Activated naive CD8-positive, alpha-beta T cell (primary cell): ENCODE measurements around the gene MEPCE.

ENCODE experiments used
- H3K27ac Mint-ChIP-seq: one replicate; pipeline ENCODE4 v1.8.0; 2021; ENCODE audit warnings: mixed read lengths
- H3K27me3 Mint-ChIP-seq: one replicate; pipeline ENCODE4 v1.8.0; 2021; ENCODE audit warnings: mixed read lengths
- H3K36me3 Mint-ChIP-seq: one replicate; pipeline ENCODE4 v1.8.0; 2021; ENCODE audit warnings: mixed read lengths
- H3K4me1 Mint-ChIP-seq: one replicate; pipeline ENCODE4 v1.8.0; 2021; ENCODE audit warnings: low read depth, mixed read lengths
- H3K4me3 Mint-ChIP-seq: one replicate; pipeline ENCODE4 v1.8.0; 2021; ENCODE audit warnings: mild to moderate bottlenecking, mixed read lengths
- H3K9me3 Mint-ChIP-seq: one replicate; pipeline ENCODE4 v1.8.0; 2021; ENCODE audit warnings: low read depth, mixed read lengths

MEPCE gene

DNA sequence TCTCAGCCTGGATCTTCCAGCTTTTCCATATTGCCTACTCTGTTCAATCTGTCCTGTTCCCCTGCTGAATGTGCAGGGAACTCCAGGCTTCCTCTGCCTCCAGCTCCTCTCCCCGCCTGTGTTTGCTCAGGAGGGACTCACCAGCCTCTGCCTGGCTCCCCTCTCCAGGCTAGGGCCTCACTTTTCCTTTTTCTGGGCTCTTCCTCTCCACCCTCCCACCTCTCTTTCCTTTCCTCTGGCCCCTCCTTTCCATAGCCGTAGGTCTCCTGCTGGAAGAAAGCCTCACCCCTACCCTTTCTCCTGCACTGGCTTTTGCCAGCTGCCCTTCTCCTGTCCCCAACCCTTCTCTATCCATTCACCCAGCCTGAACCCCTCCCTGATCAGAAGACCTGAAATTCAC lies 31.4 kb upstream of the MEPCE start:
- H3K4me1 Mint-ChIP-seq, result peaks cover 22% of the 10 kb centered on the region
- peak overlapping the region; percentile 70 for H3K27ac Mint-ChIP-seq
- no peaks in the 10 kb centered on the region for H3K36me3 Mint-ChIP-seq
- no peak overlapping the region for H3K4me3 Mint-ChIP-seq
- H3K27me3 Mint-ChIP-seq, result no peaks in the 10 kb centered on the region
- H3K9me3 Mint-ChIP-seq, result no peaks in the 10 kb centered on the region

DNA sequence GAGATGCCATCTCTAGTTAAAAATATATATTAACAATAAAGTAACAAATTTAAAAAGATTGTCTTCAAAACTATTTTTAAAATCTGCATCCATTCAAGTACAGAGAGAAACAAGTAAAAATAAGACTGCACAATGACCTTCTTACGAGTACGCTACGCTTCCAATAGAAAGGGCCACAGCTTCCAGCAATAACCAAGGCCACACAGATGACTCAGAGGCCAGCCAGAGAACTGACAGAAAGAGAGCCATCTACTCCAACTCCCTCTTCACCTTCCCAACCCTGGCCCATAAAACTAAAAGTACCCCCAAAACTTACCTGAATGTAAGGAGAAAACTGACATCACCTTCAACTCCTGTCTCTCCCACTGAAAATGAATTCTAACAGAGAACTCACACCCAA lies 29.6 kb upstream of the MEPCE start:
- Mint-ChIP-seq H3K4me1 (peaks cover 22% of the 10 kb centered on the region), H3K36me3 (peaks cover 6% of the 10 kb centered on the region), H3K9me3 (no peaks in the 10 kb centered on the region), H3K27ac (no peak overlapping the region), H3K4me3 (no peak overlapping the region), H3K27me3 (no peaks in the 10 kb centered on the region)

DNA sequence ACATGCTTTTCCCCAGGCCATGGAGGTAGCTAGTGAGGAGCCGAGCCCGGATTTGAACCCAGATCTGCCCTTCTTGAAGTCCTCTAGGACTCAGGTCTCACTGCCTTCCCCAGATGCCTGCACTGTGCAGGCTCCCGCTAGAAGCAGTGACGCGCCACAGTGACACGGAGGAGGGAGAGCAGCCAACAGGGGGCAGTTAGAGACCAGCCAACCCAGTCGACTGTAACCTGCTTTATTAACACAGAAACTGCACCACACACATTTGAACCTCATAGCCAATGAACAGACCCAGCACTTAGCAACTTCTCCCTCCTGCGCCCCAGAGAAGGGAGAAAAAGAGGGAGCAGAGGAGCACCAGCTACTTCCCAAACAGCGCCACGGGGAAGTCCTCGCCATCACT lies 29.0 kb upstream of the MEPCE start:
- H3K36me3 Mint-ChIP-seq, result peaks cover 6% of the 10 kb centered on the region
- no peak overlapping the region for H3K4me3 Mint-ChIP-seq
- H3K4me1 Mint-ChIP-seq, result peaks cover 21% of the 10 kb centered on the region
- no peaks in the 10 kb centered on the region for H3K9me3 Mint-ChIP-seq
- H3K27me3 Mint-ChIP-seq, result no peaks in the 10 kb centered on the region
- no peak overlapping the region for H3K27ac Mint-ChIP-seq

DNA sequence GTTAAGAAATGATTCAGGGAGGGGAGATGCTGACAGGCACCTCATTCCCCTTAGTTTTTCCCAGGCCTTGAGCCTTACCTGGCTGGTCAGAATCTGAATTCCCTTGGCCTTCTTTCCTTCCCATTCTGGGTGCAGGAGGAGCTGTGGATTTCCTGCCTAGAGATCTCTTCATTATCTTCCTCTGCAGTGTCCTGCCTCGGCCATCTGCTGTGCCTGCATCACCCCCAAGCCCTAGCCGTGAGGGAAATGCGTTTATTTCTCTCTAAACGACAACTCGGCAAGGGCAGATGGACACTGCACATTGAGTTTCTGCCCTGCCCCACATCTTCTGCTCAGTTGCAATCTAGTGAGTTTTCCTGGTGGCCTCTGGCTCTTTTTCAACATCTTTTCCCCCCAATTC lies 27.8 kb upstream of the MEPCE start:
- Mint-ChIP-seq H3K27me3 (no peaks in the 10 kb centered on the region), H3K27ac (no peak overlapping the region), H3K4me1 (peaks cover 12% of the 10 kb centered on the region), H3K4me3 (no peak overlapping the region), H3K9me3 (no peaks in the 10 kb centered on the region), H3K36me3 (peaks cover 6% of the 10 kb centered on the region)

GRCh38 chr7:100402241-100402640 lies 27.4 kb upstream of the MEPCE start:
- H3K4me3 Mint-ChIP-seq, result no peak overlapping the region
- peaks cover 6% of the 10 kb centered on the region for H3K36me3 Mint-ChIP-seq
- no peaks in the 10 kb centered on the region for H3K9me3 Mint-ChIP-seq
- H3K27me3 Mint-ChIP-seq, result no peaks in the 10 kb centered on the region
- H3K27ac Mint-ChIP-seq, result no peak overlapping the region
- peaks cover 10% of the 10 kb centered on the region for H3K4me1 Mint-ChIP-seq

DNA sequence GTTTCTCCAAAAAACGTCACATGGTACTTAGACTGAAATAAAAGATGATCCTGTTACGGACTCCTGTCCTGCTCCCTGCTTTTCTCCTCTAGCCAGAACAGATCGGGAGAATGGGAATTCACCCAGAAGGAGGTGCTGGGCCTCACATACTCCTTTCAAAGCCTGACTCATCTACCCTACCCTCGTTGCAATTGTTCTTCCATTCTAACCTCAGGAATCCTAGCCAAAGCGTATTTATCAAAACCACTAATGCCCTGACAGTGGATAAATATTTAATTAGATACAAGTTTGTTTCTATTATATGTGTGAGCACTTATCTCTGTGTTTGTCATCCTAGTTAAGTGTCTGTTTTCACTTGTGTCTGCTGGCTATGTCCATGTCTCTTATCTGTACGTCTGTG lies 22.9 kb upstream of the MEPCE start:
- H3K4me1 Mint-ChIP-seq, result peaks cover 5% of the 10 kb centered on the region
- no peaks in the 10 kb centered on the region for H3K9me3 Mint-ChIP-seq
- no peak overlapping the region for H3K4me3 Mint-ChIP-seq
- no peak overlapping the region for H3K27ac Mint-ChIP-seq
- H3K27me3 Mint-ChIP-seq, result no peaks in the 10 kb centered on the region
- H3K36me3 Mint-ChIP-seq, result peaks cover 6% of the 10 kb centered on the region

DNA sequence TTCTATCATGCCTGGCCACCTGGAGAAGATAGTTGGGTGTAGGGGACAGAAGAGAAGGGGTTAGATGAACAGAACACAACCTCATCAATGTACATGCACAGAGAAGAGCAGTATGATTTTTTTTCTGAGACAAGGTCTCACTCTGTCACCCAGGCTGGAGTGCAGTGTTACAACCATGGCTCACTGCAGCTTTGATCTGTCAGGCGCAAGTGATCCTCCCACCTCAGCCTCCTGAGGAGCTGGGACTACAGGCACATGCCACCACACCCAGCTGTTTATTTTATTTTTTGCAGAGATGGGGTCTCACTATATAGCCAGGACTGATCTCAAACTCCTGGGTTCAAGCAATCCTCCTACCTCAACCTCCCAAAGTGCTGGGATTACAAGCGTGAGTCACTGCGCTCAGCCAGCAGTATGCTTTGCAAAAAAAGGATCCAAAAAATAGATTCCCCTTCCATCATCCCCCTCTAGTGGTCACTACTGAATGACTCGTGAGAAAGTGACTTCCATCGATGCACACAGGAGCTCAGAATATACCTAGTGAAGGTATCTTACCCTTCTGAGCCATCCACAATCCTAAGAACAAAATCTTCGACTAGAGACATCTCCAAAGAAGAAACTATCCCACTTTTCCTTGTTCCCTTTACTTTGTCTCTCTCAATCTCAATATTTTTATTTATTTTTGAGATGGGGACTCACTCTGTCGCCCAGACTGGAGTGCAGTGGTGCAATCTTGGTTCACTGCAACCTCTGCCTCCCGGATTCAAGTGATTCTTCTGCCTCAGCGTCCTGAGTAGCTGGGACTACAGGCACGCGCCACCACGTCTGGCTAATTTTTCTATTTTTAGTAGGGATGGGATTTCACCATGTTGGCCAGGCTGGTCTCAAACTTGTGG lies 22.1 kb upstream of the MEPCE start:
- Mint-ChIP-seq H3K27ac (no peak overlapping the region), H3K9me3 (no peaks in the 10 kb centered on the region), H3K4me1 (peaks cover 5% of the 10 kb centered on the region)

GRCh38 chr7:100411101-100411500 lies 18.5 kb upstream of the MEPCE start:
- Mint-ChIP-seq H3K27ac (no peak overlapping the region), H3K27me3 (no peaks in the 10 kb centered on the region), H3K9me3 (no peaks in the 10 kb centered on the region), H3K36me3 (peaks cover 7% of the 10 kb centered on the region), H3K4me3 (no peak overlapping the region), H3K4me1 (peaks cover 5% of the 10 kb centered on the region)

More for the DNA sequence above, 22.1 kb upstream of the MEPCE start:
- H3K36me3 Mint-ChIP-seq, result peaks cover 6% of the 10 kb centered on the region
- no peaks in the 10 kb centered on the region for H3K27me3 Mint-ChIP-seq
- no peak overlapping the region for H3K4me3 Mint-ChIP-seq

DNA sequence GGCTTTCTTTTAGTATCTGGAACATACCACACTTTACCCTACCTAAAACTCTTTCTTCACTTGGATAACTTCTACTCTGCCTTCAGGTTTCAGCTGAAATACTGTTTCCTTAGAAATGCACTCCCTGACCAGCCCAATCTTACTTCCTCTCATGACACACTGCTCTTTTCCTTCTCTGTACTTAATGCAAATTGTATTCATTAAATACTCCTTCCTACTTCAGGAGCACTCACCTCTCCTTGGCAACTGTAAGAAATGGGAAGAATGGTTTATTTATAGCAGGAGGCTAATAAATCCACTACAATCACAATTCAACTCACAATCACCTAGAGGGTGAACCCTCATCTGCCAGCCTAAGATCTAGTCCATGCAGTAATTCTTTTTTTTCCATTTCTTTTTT lies 16.3 kb upstream of the MEPCE start:
- no peak overlapping the region for H3K4me3 Mint-ChIP-seq

GRCh38 chr7:100413889-100414288 lies 15.7 kb upstream of the MEPCE start:
- Mint-ChIP-seq H3K9me3 (no peaks in the 10 kb centered on the region), H3K4me3 (no peak overlapping the region), H3K27ac (no peak overlapping the region), H3K36me3 (peaks cover 7% of the 10 kb centered on the region), H3K4me1 (no peaks in the 10 kb centered on the region), H3K27me3 (no peaks in the 10 kb centered on the region)

More for the DNA sequence above, 16.3 kb upstream of the MEPCE start:
- Mint-ChIP-seq H3K36me3 (peaks cover 7% of the 10 kb centered on the region), H3K4me1 (no peaks in the 10 kb centered on the region), H3K9me3 (no peaks in the 10 kb centered on the region), H3K27me3 (no peaks in the 10 kb centered on the region), H3K27ac (no peak overlapping the region)

DNA sequence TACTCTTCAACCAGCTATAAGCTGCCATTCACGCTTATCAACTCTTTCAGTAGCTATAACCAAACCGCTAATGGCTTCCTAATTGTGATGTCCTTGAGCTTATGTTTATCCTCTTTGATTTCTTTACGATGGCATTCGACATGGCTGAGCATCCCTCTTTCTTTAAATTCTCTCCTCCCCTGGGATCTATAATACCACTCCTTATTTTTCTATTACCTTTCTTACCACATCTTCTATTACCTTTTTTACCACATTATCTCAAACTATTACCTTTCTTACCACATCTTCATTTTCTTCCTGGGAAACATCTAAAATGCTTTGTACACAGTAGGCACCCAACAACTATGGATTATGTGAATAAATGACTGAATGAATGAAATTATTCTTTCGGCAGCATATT lies 14.2 kb upstream of the MEPCE start:
- no peak overlapping the region for H3K27ac Mint-ChIP-seq

DNA sequence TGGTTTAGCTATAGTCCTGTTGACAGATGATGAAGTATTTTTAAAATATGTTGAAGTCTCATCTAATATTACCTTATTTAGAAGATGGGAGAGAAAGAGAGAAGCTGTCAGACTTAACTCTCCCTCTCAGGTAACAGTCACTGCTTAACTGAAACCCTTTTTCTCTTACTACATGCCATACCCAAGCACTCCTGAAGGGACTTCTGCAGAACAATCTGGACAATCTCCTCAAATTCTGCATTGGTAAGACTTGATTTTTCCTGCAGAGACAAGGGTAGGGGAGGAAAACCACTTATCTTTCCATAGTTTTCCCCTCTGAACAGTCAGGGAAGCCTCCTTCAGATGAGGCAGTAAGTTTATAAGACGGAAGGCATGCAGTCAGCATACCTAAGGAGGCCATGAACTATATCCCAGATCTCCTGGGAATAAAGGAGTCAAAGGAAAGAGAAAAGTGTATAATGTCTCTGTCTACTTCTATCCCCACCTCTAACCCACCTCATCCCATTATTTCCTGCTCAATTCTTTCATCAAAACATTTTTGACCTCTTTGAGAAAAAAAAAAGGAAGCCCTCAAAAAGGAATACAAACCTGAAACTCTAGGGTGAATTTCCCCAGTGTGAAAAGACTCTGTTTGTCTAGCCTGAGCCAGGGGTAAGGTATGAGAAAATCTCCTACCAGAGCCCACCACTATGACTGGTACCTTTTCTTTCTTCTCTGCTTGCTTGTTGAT lies 10.5 kb upstream of the MEPCE start:
- Mint-ChIP-seq H3K36me3 (peaks cover 7% of the 10 kb centered on the region), H3K9me3 (no peaks in the 10 kb centered on the region), H3K27me3 (no peaks in the 10 kb centered on the region), H3K27ac (no peak overlapping the region), H3K4me3 (no peak overlapping the region), H3K4me1 (no peaks in the 10 kb centered on the region)

More for the DNA sequence above, 14.2 kb upstream of the MEPCE start:
- H3K9me3 Mint-ChIP-seq, result no peaks in the 10 kb centered on the region
- no peaks in the 10 kb centered on the region for H3K4me1 Mint-ChIP-seq
- no peaks in the 10 kb centered on the region for H3K27me3 Mint-ChIP-seq
- H3K4me3 Mint-ChIP-seq, result no peak overlapping the region
- peaks cover 7% of the 10 kb centered on the region for H3K36me3 Mint-ChIP-seq

GRCh38 chr7:100419660-100420226 lies 9.9 kb upstream of the MEPCE start:
- no peaks in the 10 kb centered on the region for H3K27me3 Mint-ChIP-seq
- peaks cover 7% of the 10 kb centered on the region for H3K36me3 Mint-ChIP-seq
- H3K4me3 Mint-ChIP-seq, result no peak overlapping the region
- H3K4me1 Mint-ChIP-seq, result no peaks in the 10 kb centered on the region
- no peak overlapping the region for H3K27ac Mint-ChIP-seq
- H3K9me3 Mint-ChIP-seq, result no peaks in the 10 kb centered on the region

DNA sequence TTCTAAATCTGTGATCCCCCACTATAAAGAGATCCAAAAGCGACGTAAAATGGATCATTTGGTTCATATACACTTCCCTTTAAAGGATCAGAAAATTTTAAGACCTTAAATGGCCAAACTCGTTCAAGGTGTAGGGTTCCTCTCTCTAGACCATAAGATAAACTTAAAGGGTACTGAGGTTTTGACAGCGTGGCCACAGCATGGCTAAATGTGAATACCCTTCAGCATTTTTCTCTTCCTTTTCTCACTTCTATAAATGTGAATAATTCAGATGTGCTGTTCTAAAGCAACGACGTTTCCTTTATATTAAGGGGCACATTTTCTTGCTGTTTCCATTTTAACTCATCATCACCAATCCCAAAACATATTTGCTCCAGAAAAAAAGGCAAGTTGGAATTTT lies 6.3 kb upstream of the MEPCE start:
- H3K27me3 Mint-ChIP-seq, result no peaks in the 10 kb centered on the region
- no peaks in the 10 kb centered on the region for H3K9me3 Mint-ChIP-seq

DNA sequence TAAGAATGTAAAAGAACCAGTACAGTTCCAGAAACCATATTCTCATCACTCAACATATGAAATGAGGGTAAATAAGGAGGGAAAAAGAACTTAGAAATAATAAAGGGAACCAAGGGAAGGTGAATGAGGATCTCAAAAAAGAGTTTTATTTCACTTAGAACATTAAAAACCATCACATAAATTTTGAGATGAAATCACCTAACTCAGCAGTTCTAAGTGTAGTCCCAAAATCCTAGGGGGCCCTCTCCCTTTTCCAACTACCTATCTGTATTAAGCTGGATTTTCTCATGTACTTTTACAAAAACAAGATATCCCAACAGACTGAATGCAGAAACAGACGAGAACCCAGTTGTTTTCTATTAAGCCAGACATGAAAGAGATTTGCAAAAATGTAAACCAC lies 4.3 kb upstream of the MEPCE start:
- Mint-ChIP-seq H3K36me3 (no peaks in the 10 kb centered on the region), H3K9me3 (no peaks in the 10 kb centered on the region), H3K27me3 (no peaks in the 10 kb centered on the region), H3K27ac (no peak overlapping the region), H3K4me3 (no peak overlapping the region), H3K4me1 (peaks cover 5% of the 10 kb centered on the region)

More for the DNA sequence above, 6.3 kb upstream of the MEPCE start:
- Mint-ChIP-seq H3K36me3 (no peaks in the 10 kb centered on the region), H3K27ac (no peak overlapping the region), H3K4me3 (no peak overlapping the region), H3K4me1 (peaks cover 3% of the 10 kb centered on the region)
